A549 (cell line): ENCODE results near the gene CUX1.

Source experiments
- RAD21 ChIP-seq, 2 experiments: fragments of >200 bp in 1 of 2; sonication (Bioruptor Twin) in 1 of 2; formaldehyde crosslinking in 1 of 2; IDR thresholded peaks in 1 of 2; conservative IDR thresholded peaks in 1 of 2; 2 replicates in 1 of 2; 3 replicates in 1 of 2; pipeline ENCODE4 v1.6.1; 2012 to 2018; ENCODE audit warnings: inconsistent platforms in 1 of 2
- RFX5 ChIP-seq: fragments of 450-650 bp; IDR thresholded peaks from 2 replicates; pipeline ENCODE4 v1.7.1; 2014; ENCODE audit warnings: antibody characterized with exemption, mild to moderate bottlenecking, moderate library complexity
- TF ChIP-seq, protein P1 (sequence below): fragments of >200 bp; sonication (Bioruptor Twin); formaldehyde crosslinking; IDR thresholded peaks from 3 replicates; pipeline ENCODE4 v1.5.1; 2016
- TF ChIP-seq, protein P2 (sequence below): IDR thresholded peaks from 2 replicates; pipeline ENCODE4 v1.6.1; 2012

DNA sequence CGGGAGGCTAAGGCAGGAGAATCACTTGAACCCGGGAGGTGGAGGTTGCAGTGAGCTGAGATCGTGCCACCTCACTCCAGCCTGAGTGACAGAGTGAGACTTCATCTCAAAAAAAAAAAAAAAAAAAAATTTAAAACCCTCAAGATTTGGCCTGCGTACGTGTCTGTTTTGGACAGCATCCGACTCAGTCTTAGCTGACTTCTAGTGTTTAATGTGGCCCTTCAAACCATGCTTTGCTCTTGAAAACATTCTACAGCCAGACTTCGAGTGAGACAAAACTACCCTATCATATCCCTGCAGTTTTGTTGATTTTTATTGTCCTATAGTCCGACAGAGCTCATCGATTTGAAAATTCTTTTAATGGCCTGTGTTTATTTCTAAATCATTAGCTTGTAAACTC lies 242.1 kb downstream of the CUX1 start:
- TF ChIP-seq RFX5 = no peak
- no peak for TF ChIP-seq RAD21 (conservative IDR thresholded peaks at IDR 0.05 in 1 of 2, IDR thresholded peaks at IDR 0.05 in 1 of 2)
- TF ChIP-seq, protein P1, sequence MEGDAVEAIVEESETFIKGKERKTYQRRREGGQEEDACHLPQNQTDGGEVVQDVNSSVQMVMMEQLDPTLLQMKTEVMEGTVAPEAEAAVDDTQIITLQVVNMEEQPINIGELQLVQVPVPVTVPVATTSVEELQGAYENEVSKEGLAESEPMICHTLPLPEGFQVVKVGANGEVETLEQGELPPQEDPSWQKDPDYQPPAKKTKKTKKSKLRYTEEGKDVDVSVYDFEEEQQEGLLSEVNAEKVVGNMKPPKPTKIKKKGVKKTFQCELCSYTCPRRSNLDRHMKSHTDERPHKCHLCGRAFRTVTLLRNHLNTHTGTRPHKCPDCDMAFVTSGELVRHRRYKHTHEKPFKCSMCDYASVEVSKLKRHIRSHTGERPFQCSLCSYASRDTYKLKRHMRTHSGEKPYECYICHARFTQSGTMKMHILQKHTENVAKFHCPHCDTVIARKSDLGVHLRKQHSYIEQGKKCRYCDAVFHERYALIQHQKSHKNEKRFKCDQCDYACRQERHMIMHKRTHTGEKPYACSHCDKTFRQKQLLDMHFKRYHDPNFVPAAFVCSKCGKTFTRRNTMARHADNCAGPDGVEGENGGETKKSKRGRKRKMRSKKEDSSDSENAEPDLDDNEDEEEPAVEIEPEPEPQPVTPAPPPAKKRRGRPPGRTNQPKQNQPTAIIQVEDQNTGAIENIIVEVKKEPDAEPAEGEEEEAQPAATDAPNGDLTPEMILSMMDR = no peak
- TF ChIP-seq, protein P2, sequence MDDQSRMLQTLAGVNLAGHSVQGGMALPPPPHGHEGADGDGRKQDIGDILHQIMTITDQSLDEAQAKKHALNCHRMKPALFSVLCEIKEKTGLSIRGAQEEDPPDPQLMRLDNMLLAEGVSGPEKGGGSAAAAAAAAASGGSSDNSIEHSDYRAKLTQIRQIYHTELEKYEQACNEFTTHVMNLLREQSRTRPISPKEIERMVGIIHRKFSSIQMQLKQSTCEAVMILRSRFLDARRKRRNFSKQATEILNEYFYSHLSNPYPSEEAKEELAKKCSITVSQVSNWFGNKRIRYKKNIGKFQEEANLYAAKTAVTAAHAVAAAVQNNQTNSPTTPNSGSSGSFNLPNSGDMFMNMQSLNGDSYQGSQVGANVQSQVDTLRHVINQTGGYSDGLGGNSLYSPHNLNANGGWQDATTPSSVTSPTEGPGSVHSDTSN = no peak
